Mucosa of gallbladder (tissue), 1 donor: ENCODE results near the gene ABCA2. TPM values are rescaled to one million over a fixed set of nuclear protein-coding genes. Genes with fewer than 3 reads are reported as not detected.
"Not testable (repeated sequence)": the region's sequence is repeated elsewhere in the genome, so short reads cannot be mapped to it uniquely, and the experiment has no call there.

Source experiments
- DNase-seq: peaks from one replicate; pipeline ENCODE4 v3.0.0-alpha.2; 2020; ENCODE audit warnings: low spot score
- total RNA-seq: library from RNA; stranded (reverse); gene quantifications from one replicate; pipeline ENCODE4 v1.2.1, GENCODE V29; 2021
- donor health status: DM: no; HTN: no; CAD: no.

ABCA2 gene
- total RNA-seq, 1 donor from 2014 or later, result 298 TPM

- DNase-seq, result no peak
These were observed 20.9 kb upstream of the ABCA2 start for GRCh38 chr9:137048655-137049543.

DNA sequence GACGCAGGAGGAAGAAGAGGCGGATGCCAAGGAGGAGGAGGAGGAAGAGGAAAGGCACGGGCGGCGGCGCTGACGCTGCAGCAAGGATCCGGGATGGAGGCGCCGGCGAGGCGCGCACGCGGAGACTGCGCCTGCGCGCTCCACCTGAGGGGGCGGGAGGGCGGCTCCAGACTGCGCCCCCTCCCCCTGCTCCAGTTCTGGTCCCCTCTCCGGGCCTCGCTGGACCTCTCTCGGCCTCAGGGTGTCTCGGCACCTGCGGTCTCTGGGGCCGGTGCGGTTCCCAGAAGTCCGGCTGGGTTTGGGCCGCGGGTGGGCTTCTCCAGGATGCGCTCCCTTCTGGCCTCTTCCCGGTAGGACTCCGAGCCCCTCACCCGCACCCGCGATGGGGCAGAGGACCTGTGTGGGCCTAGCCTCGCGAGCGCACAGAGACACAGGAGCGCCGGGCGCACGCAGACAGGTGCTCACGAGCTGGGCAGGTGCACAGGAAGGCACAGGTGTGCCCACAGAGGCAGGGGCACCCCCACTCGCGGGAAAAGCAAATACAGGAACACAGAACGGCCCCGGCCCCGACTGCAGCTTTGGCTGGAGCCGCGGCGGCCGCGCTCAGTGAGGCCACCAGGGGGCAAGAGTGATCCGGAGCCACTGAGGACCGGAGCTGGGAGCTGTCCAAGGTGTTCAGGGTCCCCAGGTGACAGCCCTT lies 18.2 kb upstream of the ABCA2 start, which contains the start of gene NPDC1:
Gene NPDC1, minus strand, starts transcription at position 90 of the 700 bp plus-strand sequence. CDS start 188 bp downstream, outside the sequence.
- peak; percentile 85 for DNase-seq

- no peak for DNase-seq
These were observed 17.5 kb upstream of the ABCA2 start for GRCh38 chr9:137045294-137046087.

GRCh38 chr9:137044502-137045177 lies 16.6 kb upstream of the ABCA2 start:
- DNase-seq, result peak; percentile 61

GRCh38 chr9:137044037-137044436 lies 16.0 kb upstream of the ABCA2 start:
- DNase-seq, result no peak

DNA sequence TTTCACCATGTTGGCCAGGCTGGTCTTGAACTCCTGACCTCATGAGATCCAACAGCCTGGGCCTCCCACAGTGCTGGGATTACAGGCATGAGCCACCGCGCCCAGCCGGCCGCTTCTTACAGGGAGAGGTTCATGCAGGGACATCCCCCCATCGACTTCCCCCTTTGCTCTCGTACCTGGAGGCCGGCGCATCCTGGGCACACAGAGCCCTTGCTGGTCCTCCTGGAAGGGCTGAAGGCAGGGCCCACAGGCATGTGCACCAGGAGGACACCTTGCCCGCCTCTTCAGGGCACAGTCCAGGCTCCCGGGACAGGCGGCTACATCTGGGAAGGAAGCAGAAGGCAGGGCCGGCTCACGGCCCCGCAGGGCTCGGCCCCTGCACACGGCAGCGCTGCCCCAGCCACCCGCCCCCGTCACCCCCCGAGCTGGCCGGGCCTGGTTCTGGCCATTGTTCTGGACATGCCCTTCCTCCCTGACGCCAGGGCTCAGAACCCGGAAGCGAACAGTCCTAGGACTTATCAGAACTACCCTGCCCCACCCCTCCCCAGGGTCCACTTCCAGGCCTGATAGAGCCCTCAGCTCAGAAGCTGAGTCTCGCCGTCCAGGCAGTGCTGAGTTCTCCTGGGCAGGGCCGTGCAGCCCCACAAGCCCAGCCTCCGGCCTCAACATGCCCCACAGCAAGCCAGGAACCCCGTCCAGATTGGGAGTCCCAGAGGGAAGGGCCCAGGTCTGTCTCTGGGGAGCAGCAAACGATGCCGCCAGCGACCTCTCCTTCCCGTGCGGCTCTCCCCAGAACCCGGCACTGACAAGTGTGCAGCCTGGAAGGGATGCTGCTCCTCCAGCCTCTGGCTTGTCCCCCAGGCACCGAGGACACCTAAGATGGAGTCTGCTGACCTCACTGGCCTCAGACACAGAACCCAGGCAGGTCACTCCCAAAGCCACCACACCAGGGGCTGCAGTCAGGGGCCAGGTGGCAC lies 15.0 kb upstream of the ABCA2 start:
- DNase-seq, result no peak

DNA sequence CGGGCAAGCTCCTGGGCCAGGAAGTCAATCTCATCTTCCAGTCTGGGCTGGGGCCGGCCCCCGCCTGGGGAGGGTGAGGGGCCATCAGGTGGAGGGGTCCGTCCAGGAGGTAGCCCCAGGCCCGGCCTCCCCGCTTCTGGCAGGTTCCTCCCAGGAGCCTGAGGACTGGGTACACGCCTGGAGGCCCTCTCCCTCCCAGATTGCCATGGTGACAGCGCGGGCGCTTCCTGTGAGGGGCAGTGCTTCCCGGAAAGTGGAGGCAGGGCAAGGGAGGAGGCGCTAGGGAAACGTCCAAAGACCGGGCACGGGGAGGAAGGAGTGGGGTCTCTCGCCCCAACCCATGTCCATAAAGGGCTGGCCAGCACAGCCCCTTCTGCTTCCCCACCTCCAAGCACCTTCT lies 13.1 kb upstream of the ABCA2 start:
- DNase-seq, result no peak

GRCh38 chr9:137040568-137040967 lies 12.5 kb upstream of the ABCA2 start:
- DNase-seq, result no peak

GRCh38 chr9:137039611-137040366 lies 11.8 kb upstream of the ABCA2 start:
- DNase-seq, result no peak

GRCh38 chr9:137038916-137039315 lies 10.9 kb upstream of the ABCA2 start:
- DNase-seq, result no peak

DNA sequence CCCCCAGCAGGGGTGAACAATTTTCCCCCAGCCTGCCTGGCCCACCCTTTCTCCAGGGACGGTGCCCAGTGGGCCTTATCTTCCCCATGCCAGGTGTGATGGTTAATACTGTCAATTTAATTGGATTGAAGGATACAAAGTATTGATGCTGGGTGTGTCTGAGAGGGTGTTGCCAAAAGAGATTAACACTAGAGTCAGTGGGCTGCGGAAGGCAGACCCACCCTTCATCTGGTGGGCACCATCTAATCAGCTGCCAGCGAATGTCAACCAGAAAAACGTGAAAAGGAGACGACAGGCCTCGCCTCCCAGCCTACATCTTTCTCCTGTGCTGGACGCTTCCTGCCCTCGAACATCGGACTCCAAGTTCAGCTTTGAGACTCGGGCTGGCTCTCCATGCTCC lies 9.4 kb upstream of the ABCA2 start:
- DNase-seq, result no peak

GRCh38 chr9:137037035-137037434 lies 9.0 kb upstream of the ABCA2 start:
- DNase-seq, result no peak

DNA sequence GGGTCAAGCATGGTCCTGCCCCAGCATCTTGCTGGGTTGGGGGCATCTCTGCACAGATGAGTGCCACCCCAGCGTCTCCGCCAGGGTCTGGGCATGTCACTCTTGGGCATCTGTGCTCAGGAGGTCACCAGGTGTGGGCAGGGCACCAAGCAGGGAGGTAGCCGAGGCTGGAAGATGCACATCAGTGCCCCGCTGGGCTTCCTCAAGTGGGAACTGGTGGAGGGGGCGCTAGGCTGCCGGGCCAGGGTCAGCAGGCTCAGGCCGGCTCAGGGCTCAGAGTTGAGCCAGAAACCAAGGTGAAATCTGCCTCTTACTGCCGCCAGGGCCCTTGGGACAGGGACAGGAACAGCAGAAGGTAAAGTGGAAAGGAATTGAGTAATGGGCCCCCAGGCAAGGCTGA lies 7.9 kb upstream of the ABCA2 start:
- no peak for DNase-seq

GRCh38 chr9:137035507-137035834 lies 7.4 kb upstream of the ABCA2 start:
- no peak for DNase-seq

- peak; percentile 84 for DNase-seq
These were observed 6.9 kb upstream of the ABCA2 start for GRCh38 chr9:137034709-137035506.

DNA sequence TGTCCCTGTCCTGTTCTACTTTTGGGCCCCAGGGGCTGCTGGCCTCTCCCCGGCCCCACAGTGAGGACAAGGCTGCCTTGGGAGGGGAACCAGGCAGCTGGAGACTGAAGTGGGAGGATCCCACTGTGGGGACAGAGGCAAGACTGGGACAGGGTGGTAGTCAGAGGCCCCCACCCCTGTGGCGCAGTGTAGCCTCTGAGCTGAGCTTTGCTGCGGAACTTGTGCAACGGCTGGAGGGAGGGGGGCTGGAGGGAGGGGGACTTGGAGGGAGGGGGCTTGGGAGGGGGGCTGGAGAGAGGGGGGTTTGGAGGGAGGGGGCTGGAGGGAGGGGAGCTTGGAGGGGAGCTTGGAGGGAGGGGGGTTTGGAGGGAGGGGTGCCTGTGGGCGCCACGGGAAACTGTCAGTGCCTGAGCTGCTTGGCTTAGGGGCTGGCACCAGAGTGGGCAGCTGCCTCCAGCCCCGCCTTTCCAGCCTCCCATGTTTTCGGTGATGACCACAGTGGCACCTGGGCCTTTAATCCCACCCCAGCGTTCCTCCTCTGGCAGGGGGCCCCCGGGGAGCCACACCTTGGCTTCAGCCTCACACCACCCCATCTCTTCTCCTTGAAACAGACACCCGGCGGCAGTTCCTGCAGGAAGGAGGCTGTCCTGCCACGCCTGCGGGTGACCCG lies 6.1 kb upstream of the ABCA2 start:
- DNase-seq, result no peak

DNA sequence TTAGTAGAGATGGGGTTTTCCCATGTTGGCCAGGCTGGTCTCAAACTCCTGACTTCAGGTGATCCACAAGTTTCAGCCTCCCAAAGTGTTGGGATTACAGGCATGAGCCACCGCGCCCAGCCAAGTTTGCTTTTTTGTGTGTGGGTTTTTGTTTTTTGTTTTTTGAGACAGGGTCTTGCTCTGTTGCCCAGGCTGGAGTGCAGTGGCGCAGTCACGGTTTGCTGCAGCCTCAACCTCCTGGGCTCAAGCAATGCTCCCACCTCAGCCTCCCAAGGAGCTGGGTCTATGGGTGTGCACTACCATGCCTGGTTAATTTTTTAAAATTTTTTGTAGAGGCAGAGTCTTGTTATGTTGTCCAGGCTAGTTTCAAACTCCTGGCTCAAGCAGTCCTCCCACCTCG lies 5.4 kb upstream of the ABCA2 start:
- DNase-seq, result not testable (repeated sequence)

GRCh38 chr9:137032858-137033257 lies 4.8 kb upstream of the ABCA2 start:
- no peak for DNase-seq
